PC-3 (cell line): ENCODE measurements around the gene CDCA8. TPM values are rescaled to one million over a fixed set of nuclear protein-coding genes. Genes with fewer than 3 reads are reported as not detected.

Experiments
- ATAC-seq: fragments of 200-7000 bp; cut with Tn5 transposase; 2 replicates; pipeline ENCODE4 v1.9.1; 2020; ENCODE audit warnings: mild to moderate bottlenecking, moderate library complexity
- Bru-seq: library from RNA; stranded (reverse); fragments of 400-500 nt; gene quantifications from one replicate; lab custom pipeline; 2021; lab: Mats Ljungman, UMichigan
- BruChase-seq, 2 experiments: library from RNA; stranded (reverse); fragments of 400-500 nt; gene quantifications; one replicate each; lab custom pipeline; 2021; lab: Mats Ljungman, UMichigan
- BruUV-seq: library from RNA; stranded (reverse); fragments of 400-500 nt; replicated peaks from 2 replicates; lab custom pipeline; 2021; lab: Mats Ljungman, UMichigan
- CTCF ChIA-PET: fragments of 300-600 bp; sonication (Branson Sonifier 250); formaldehyde crosslinking; loops from one replicate; lab custom pipeline; 2022; ENCODE audit warnings: antibody characterized with exemption; lab: Charles Lee
- POLR2A ChIA-PET: fragments of 300-600 bp; sonication (Branson Sonifier 250); formaldehyde crosslinking; loops from one replicate; lab custom pipeline; 2022; ENCODE audit warnings: antibody characterized with exemption; ENCODE audit not compliant: unreplicated experiment; lab: Charles Lee
- DNase-seq: peaks from one replicate; pipeline ENCODE4 v3.0.0-alpha.2; 2015
- H2AFZ ChIP-seq: fragments of 300-600 bp; sonication (generic); 2 replicates; pipeline ENCODE4 v1.6.0; 2016; ENCODE audit warnings: antibody characterized with exemption, low read length
- H3F3A ChIP-seq: fragments of 300-600 bp; sonication (generic); one replicate; pipeline ENCODE4 v1.6.0; 2017; ENCODE audit warnings: antibody characterized with exemption, low read length, control low read depth, mild to moderate bottlenecking; ENCODE audit not compliant: unreplicated experiment
- H3K27ac ChIP-seq: fragments of 300-600 bp; sonication (generic); 2 replicates; pipeline ENCODE4 v1.5.1; 2016; ENCODE audit warnings: mild to moderate bottlenecking, low read length
- H3K27me3 ChIP-seq: fragments of 300-600 bp; sonication (generic); 2 replicates; pipeline ENCODE4 v1.6.1; 2016; ENCODE audit warnings: low read length, mixed read lengths
- H3K36me3 ChIP-seq: fragments of 300-600 bp; sonication (generic); 2 replicates; pipeline ENCODE4 v1.6.1; 2016; ENCODE audit warnings: low read depth, mixed run types, low read length, mixed read lengths
- H3K4me1 ChIP-seq: fragments of 300-600 bp; sonication (generic); 2 replicates; pipeline ENCODE4 v1.5.1; 2016; ENCODE audit warnings: low read length; ENCODE audit not compliant: insufficient read depth
- H3K4me2 ChIP-seq: fragments of 300-600 bp; sonication (generic); 2 replicates; pipeline ENCODE4 v1.6.0; 2016; ENCODE audit warnings: low read length
- H3K4me3 ChIP-seq: fragments of 300-600 bp; sonication (generic); 2 replicates; pipeline ENCODE4 v1.5.1; 2016; ENCODE audit warnings: mild to moderate bottlenecking, low read length, mixed read lengths
- H3K79me2 ChIP-seq: fragments of 300-600 bp; sonication (generic); 2 replicates; pipeline ENCODE4 v1.6.1; 2017; ENCODE audit warnings: low read length, mixed read lengths
- H3K9ac ChIP-seq: fragments of 300-600 bp; sonication (generic); 2 replicates; pipeline ENCODE4 v1.6.0; 2016; ENCODE audit warnings: mild to moderate bottlenecking, low read length
- H3K9me2 ChIP-seq: fragments of 300-600 bp; sonication (generic); replicated peaks from 2 replicates; pipeline ENCODE4 v1.6.1; 2016; ENCODE audit warnings: mixed run types, low read length, mixed read lengths
- H3K9me3 ChIP-seq: fragments of 300-600 bp; sonication (generic); 2 replicates; pipeline ENCODE4 v1.6.1; 2016; ENCODE audit warnings: low read length, mixed read lengths
- H4K20me1 ChIP-seq: fragments of 300-600 bp; sonication (generic); 2 replicates; pipeline ENCODE4 v1.6.1; 2016; ENCODE audit warnings: low read length, mixed read lengths
- CTCF ChIP-seq: fragments of 300-600 bp; sonication (generic); conservative IDR thresholded peaks from 2 replicates; pipeline ENCODE4 v1.5.1; 2017; ENCODE audit warnings: antibody characterized with exemption, low read depth, mild to moderate bottlenecking, low read length
- EZH2 ChIP-seq: fragments of 300-600 bp; sonication (generic); IDR thresholded peaks from one replicate; pipeline ENCODE4 v1.6.1; 2017; ENCODE audit warnings: antibody characterized with exemption, mild to moderate bottlenecking, low read length; ENCODE audit not compliant: unreplicated experiment
- EZH2phosphoT487 ChIP-seq: fragments of 300-600 bp; sonication (generic); IDR thresholded peaks from 2 replicates; pipeline ENCODE4 v1.6.1; 2018; ENCODE audit warnings: mild to moderate bottlenecking, antibody characterized with exemption, low read length, borderline replicate concordance
- intact Hi-C: fragments of 100-400 bp; cut with micrococcal nuclease; formaldehyde crosslinking; loops from 2 replicates; pipeline ENCODE4 v1.9.0; 2023
- long read RNA-seq: library from polyadenylated mRNA; unstranded; transcript quantifications from one replicate; pipeline ENCODE4 v2.0.0, GENCODE V29; 2021; ENCODE audit not compliant: unreplicated experiment
- total RNA-seq: library from RNA; depleted of rRNA; stranded (reverse); fragments of >200 nt; gene quantifications from 2 replicates; pipeline ENCODE4 v1.2.3, GENCODE V29; 2014; rRNA removed

The CDCA8 gene
- total RNA-seq (30.1 and 31.8 TPM in 2 replicates), Bru-seq, nascent RNA (percentile 76 among the genes with signal in this experiment), BruChase-seq, experiment 1, labeled RNA remaining after a 6-hour chase (percentile 76 among the genes with signal in this experiment), BruChase-seq, experiment 2, labeled RNA remaining after a 2-hour chase (percentile 55 among the genes with signal in this experiment)
- long read RNA-seq, transcript CDCA8-202 (10 exons, 2,469 nt) = major isoform, 12 of 22 reads
- long read RNA-seq, partial matches to known transcripts = 6 of 22 reads
- long read RNA-seq, other reads (novel, unspliced or antisense) = 2 of 22 reads

- TF ChIP-seq CTCF (peak; percentile 62), EZH2phosphoT487 (no peak)
- Histone ChIP-seq H3K9me2 (no peaks in the 10 kb centered on the region), H3K4me2 (peak within 1 kb of the TSS; percentile 98), H3K79me2 (peaks cover 85% of the 10 kb centered on the region), H3K4me1 (peaks cover 20% of the 10 kb centered on the region; the same call in 1 of the 2 replicates), H3K27ac (peak within 1 kb of the TSS; percentile 41), H3K9me3 (no peaks in the 10 kb centered on the region), H2AFZ (peak within 1 kb of the TSS; percentile 100), H3F3A (no peaks in the 10 kb centered on the region), H3K9ac (peak within 1 kb of the TSS; percentile 88), H3K27me3 (no peaks in the 10 kb centered on the region), H3K4me3 (peak within 1 kb of the TSS; percentile 94), H4K20me1 (peaks cover 3% of the 10 kb centered on the region; the same call in 1 of the 2 replicates), H3K36me3 (peaks cover 32% of the 10 kb centered on the region)
- DNase-seq = peak; percentile 97
- intact Hi-C loops = loop anchor here (1.0 to 5.0 kb wide), 7 partner anchors 50 to 220 kb away; partner anchors contain the start of genes GNL2, MTF1, SNIP1 and ZC3H12A
- ATAC-seq = peak; percentile 86
- CTCF ChIA-PET = interaction anchor here (0.5 to 1.0 kb wide), 3 partner anchors 24 to 183 kb away, joined by 3 to 4 read pairs (median 3); no protein-coding TSS in a partner anchor
- POLR2A ChIA-PET = no interaction called here
- TSS peak; percentile 84 for BruUV-seq
Observed at GRCh38 chr1:37692078-37692833, at the start of gene CDCA8. CDCA8 (plus strand) TSS chr1:37692516; CDS start chr1:37692691, 175 bp downstream.

- Histone ChIP-seq H4K20me1 (no peaks in the 10 kb centered on the region), H3K79me2 (no peaks in the 10 kb centered on the region), H3K4me3 (no peak overlapping the region), H3K9me3 (no peaks in the 10 kb centered on the region), H3K4me2 (no peak overlapping the region), H3K27me3 (peaks cover 20% of the 10 kb centered on the region), H3K9me2 (no peaks in the 10 kb centered on the region), H3K9ac (no peak overlapping the region), H3K27ac (no peak overlapping the region), H3K36me3 (no peaks in the 10 kb centered on the region), H2AFZ (no peak overlapping the region), H3F3A (no peaks in the 10 kb centered on the region), H3K4me1 (no peaks in the 10 kb centered on the region)
- ATAC-seq = no peak
- ChIA-PET POLR2A (no interaction called here), CTCF (no interaction called here)
- no peak for DNase-seq
- no TSS peak for BruUV-seq
- TF ChIP-seq CTCF = no peak
- TF ChIP-seq EZH2phosphoT487 = no peak
- no peak for TF ChIP-seq EZH2
- intact Hi-C loops = no loop called here
Observed at GRCh38 chr1:37647281-37647680, 45.0 kb upstream of the CDCA8 start.
